Uterus (tissue), 4 donors: ENCODE measurements around the gene OR52K1. TPM values are rescaled to one million over a fixed set of nuclear protein-coding genes. Genes with fewer than 3 reads are reported as not detected.

ENCODE experiments used
- DNase-seq, 2 donors: peaks; one replicate each; pipeline ENCODE4 v3.0.0-alpha.2; 2019 to 2020
- H3K27ac ChIP-seq, 2 donors: fragments of 200-600 bp; sonication (generic); 1 replicate in 1 of 2; 2 replicates in 1 of 2; pipeline ENCODE4 v1.5.1; 2016 to 2018
- H3K27me3 ChIP-seq, 2 donors: fragments of 200-600 bp; sonication (generic); one replicate each; pipeline ENCODE4 v1.5.1; 2018 to 2019; ENCODE audit warnings: control low read depth in 1 of 2
- H3K36me3 ChIP-seq, 2 donors: fragments of 200-600 bp; sonication (generic); one replicate each; pipeline ENCODE4 v1.5.1; 2019; ENCODE audit warnings: control low read depth in 1 of 2
- H3K4me1 ChIP-seq, 2 donors: fragments of 200-600 bp; sonication (generic); one replicate each; pipeline ENCODE4 v1.5.1; 2018 to 2019; ENCODE audit warnings: control low read depth in 1 of 2
- H3K4me3 ChIP-seq, 2 donors: fragments of 200-600 bp; sonication (generic); 1 replicate in 1 of 2; 2 replicates in 1 of 2; pipeline ENCODE4 v1.5.1; 2018 to 2019; ENCODE audit warnings: mild to moderate bottlenecking in 1 of 2
- H3K9me3 ChIP-seq, 2 donors: fragments of 200-600 bp; sonication (generic); one replicate each; pipeline ENCODE4 v1.5.1; 2019; ENCODE audit warnings: control low read depth in 1 of 2
- POLR2A ChIP-seq, 2 donors: fragments of 450-650 bp; IDR thresholded peaks; one replicate each; pipeline ENCODE4 v1.6.1; 2016; ENCODE audit warnings: antibody characterized with exemption in 2 of 2, mild to moderate bottlenecking in 1 of 2, moderate library complexity in 1 of 2
- intact Hi-C: fragments of 100-400 bp; cut with DNase I; formaldehyde crosslinking; loops from one replicate; pipeline ENCODE4 v1.15.1; 2023; ENCODE audit warnings: low total_unique reads
- total RNA-seq, 4 donors: library from RNA; depleted of rRNA in 3 of 4; stranded (reverse); fragments of >200 nt in 3 of 4; gene quantifications; one replicate each; pipeline versions ENCODE4 v1.1.0 to v1.2.4, GENCODE V29; 2014 to 2023
- TF ChIP-seq, protein P1 (sequence below), 4 experiments: fragments of 200-600 bp in 2 of 4; fragments of 450-650 bp in 2 of 4; sonication (generic) in 2 of 4; IDR thresholded peaks; one replicate each; pipeline ENCODE4 v1.5.1; 2016 to 2019; ENCODE audit warnings: antibody characterized with exemption in 4 of 4, mild to moderate bottlenecking in 2 of 4, moderate library complexity in 1 of 4
- donor health status: DM: yes; HTN: yes; CAD: no.

Gene OR52K1
- total RNA-seq, 4 donors from 2014 or later = not detected

DNA sequence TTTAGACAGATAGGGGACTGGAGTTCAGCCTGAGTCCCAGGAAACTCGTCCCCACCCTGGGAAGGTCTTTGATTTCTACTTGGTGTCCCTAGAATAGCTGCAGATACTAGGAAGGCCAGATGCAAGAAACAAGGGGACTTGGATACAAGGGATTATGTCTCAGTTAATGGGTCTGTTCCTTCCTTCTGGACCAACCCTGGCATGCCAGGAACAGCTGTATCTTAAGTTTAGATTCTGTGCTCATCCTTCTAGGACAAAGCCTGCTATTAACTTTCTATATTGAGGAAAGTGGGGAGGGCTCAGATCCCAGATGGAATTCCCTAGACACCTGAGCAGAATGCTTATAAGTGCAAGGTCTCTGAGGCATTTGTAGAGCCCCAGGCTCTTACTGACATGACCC lies 58.6 kb downstream of the OR52K1 start:
- DNase-seq = no peak
- H3K27ac ChIP-seq = no peak overlapping the region
- no peaks in the 10 kb centered on the region for H3K4me1 ChIP-seq
- no peak for TF ChIP-seq POLR2A (IDR thresholded peaks at IDR 0.05)
- TF ChIP-seq, protein P1, sequence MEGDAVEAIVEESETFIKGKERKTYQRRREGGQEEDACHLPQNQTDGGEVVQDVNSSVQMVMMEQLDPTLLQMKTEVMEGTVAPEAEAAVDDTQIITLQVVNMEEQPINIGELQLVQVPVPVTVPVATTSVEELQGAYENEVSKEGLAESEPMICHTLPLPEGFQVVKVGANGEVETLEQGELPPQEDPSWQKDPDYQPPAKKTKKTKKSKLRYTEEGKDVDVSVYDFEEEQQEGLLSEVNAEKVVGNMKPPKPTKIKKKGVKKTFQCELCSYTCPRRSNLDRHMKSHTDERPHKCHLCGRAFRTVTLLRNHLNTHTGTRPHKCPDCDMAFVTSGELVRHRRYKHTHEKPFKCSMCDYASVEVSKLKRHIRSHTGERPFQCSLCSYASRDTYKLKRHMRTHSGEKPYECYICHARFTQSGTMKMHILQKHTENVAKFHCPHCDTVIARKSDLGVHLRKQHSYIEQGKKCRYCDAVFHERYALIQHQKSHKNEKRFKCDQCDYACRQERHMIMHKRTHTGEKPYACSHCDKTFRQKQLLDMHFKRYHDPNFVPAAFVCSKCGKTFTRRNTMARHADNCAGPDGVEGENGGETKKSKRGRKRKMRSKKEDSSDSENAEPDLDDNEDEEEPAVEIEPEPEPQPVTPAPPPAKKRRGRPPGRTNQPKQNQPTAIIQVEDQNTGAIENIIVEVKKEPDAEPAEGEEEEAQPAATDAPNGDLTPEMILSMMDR (IDR thresholded peaks at IDR 0.05) = no peak
- H3K4me3 ChIP-seq = no peak overlapping the region
- no peaks in the 10 kb centered on the region for H3K9me3 ChIP-seq
- no peaks in the 10 kb centered on the region for H3K36me3 ChIP-seq
- intact Hi-C loops = no loop called here
- no peaks in the 10 kb centered on the region for H3K27me3 ChIP-seq

Other genes starting within 250 kb of the OR52K1 start
- 1 to 10 TPM in 1 of 4 donors, not detected in 3; 1.3 TPM for gene OR52B4, start 114.3 kb upstream of the OR52K1 start, total RNA-seq
- gene TRIM21, start 88.9 kb upstream of the OR52K1 start, total RNA-seq = 10 to 100 TPM in 3 of 4 donors, 1 to 10 TPM in 1; 5.0 to 28.0 (median 17.0) TPM
- gene OR52K2, start 33.4 kb upstream of the OR52K1 start, total RNA-seq = not detected
- not detected for gene OR52M1, start 62.5 kb downstream of the OR52K1 start, total RNA-seq
- gene OR52I2, start 99.1 kb downstream of the OR52K1 start, total RNA-seq = not detected
- not detected for gene OR52I1, start 111.4 kb downstream of the OR52K1 start, total RNA-seq
- 10 to 100 TPM in 3 of 4 donors, 1 to 10 TPM in 1; 9.0 to 22.7 (median 13.3) TPM for gene TRIM68, start 125.6 kb downstream of the OR52K1 start, total RNA-seq
- gene OR51D1, start 154.8 kb downstream of the OR52K1 start, total RNA-seq = not detected
- 1 to 10 TPM in 2 of 4 donors, under 1 TPM in 1, not detected in 1; 0.26 to 1.4 (median 1.0) TPM for gene OR51E1, start 161.3 kb downstream of the OR52K1 start, total RNA-seq
- gene OR51E2, start 215.2 kb downstream of the OR52K1 start, total RNA-seq = 1 to 10 TPM in 1 of 4 donors, under 1 TPM in 3; 0.26 to 1.8 (median 0.49) TPM
- gene MMP26, start 222.1 kb downstream of the OR52K1 start, total RNA-seq = not detected